GM18499 (cell line): Measurements from ENCODE around the gene SPAST.
"Not testable (repeated sequence)": the region's sequence is repeated elsewhere in the genome, so short reads cannot be mapped to it uniquely, and the experiment has no call there.

ENCODE experiments used
- ATAC-seq: cut with Tn5 transposase; IDR thresholded peaks from one replicate; pipeline ENCODE4 v1.9.1; 2021; ENCODE audit warnings: moderate number of reproducible peaks; ENCODE audit not compliant: insufficient read depth, unreplicated experiment

The SPAST gene, protein sequence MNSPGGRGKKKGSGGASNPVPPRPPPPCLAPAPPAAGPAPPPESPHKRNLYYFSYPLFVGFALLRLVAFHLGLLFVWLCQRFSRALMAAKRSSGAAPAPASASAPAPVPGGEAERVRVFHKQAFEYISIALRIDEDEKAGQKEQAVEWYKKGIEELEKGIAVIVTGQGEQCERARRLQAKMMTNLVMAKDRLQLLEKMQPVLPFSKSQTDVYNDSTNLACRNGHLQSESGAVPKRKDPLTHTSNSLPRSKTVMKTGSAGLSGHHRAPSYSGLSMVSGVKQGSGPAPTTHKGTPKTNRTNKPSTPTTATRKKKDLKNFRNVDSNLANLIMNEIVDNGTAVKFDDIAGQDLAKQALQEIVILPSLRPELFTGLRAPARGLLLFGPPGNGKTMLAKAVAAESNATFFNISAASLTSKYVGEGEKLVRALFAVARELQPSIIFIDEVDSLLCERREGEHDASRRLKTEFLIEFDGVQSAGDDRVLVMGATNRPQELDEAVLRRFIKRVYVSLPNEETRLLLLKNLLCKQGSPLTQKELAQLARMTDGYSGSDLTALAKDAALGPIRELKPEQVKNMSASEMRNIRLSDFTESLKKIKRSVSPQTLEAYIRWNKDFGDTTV

DNA sequence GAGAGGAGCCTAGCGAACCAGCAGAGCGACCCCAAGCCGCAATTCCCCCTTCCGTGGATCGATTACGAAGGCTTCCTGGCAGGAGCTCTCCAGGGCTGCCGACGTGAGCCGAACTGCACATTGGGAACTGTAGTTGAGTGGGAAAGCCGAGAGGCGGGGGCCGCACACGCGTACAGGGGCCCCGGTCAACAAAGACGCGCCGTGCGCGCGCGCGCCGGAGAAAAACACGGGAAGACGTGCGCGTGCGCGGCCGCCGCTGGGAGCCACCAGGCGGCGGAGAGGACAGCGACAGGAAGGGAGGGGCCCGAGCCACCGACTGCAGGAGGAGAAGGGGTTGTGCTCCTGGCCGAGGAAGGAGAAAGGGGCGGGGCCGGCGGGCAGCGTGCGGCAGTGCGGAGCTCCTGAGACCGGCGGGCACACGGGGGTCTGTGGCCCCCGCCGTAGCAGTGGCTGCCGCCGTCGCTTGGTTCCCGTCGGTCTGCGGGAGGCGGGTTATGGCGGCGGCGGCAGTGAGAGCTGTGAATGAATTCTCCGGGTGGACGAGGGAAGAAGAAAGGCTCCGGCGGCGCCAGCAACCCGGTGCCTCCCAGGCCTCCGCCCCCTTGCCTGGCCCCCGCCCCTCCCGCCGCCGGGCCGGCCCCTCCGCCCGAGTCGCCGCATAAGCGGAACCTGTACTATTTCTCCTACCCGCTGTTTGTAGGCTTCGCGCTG, at the start of gene SPAST:
SPAST (plus strand) TSS at position 247 of the 711 bp plus-strand sequence; CDS start at position 523, 276 bp downstream.
- ATAC-seq, result peak; percentile 84

DNA sequence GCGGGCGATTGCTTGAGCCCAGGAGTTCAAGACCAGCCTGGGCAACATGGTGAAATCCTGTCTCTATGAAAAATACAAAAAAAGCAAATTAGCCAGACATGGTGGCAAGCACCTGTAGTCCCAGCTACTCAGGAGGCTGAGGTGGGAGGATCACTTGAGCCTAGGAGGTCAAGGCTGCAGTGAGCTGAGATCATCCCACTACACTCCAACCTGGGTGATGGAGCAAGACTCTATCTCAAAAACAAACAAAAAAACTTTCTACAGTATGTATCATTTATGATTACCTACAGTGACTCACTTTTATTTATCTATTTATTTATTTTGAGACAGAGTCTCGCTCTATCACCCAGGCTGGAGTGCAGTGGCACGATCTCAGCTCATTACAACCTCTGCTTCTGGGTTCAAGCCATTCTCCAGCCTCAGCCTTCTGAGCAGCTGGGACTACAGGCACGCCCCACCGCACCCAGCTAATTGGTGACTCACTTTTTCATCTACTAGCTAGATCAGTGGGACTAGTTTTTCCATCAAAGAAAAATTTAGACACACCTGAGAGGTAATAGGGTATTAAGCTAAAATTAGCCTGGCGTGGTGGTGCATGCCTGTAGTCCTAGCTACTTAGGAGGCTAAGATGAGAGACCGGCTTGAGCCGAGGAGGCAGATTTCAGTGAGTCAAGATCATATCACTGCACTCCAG, 44.4 kb upstream of the SPAST start:
- ATAC-seq, result not testable (repeated sequence)

DNA sequence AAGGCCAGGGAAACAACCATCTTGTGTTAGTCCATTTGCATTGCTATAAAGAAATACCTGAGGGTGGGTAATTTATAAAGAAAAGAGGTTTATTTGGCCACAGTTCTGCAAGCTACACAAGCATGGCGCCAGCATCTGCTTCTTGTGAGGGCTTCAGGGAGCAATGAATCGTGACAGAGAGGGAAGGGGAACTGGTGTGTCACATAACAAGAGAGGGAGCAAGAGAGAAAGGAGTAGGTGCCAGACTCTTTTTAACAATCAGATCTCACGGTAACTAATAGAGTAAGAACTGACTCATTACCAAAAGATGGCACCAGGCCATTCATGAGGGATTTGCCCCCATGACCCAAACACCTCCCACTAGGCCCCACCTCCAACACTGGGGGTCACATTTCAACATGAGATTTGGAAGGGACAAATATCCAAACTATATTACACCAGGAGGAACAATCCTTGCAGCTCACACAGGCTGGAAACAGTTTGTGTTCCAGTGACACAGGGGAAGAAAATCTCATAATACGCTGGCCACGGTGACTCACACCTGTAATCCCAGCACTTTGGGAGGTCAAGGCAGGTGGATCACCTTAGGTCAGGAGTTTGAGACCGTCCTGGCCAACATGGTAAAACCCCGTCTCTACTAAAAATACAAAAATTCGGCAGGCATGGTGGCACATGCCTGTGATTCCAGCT, 29.0 kb upstream of the SPAST start:
- not testable (repeated sequence) for ATAC-seq

DNA sequence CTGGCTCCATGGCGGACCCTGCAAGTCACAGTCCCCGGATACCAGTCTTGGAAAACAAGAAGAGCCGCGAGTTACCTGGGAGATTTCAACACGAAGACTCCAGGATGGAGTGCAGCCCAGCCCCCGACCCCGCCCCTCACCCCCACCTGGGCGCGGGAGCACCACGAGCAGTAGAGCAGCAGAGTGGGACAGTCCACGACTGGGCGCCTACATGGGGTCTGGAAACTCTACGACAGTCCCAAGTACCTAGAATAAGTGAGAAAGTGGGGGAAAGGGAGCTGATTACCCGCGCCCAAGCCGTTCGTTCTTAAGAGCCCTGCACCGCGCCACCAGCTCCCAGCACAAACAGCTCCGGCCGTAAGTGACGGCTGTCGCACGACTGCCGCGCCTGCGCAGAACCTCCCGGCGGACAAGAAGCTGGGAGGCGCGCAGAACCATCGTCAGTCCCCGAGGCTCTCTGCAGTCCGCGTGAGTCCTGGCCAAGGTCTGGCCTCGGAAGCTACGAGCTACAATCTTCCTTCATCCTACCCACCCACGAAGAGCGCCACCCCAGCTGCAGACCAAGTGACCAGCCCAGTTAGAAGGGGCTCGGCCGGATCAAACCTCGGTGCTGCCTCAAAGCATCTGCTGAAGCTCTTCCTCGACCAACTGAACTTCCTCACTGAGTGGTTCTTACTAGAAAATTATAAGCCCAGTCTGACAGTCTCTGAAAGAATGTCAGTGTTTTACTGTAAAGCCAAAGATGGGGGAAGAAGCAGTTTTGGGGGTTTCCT, 23.7 kb upstream of the SPAST start, which contains the start of gene DPY30:
DPY30 (minus strand) TSS at position 359 of the 773 bp plus-strand sequence; CDS start at position 10, 349 bp downstream.
- peak; percentile 72 for ATAC-seq

DNA sequence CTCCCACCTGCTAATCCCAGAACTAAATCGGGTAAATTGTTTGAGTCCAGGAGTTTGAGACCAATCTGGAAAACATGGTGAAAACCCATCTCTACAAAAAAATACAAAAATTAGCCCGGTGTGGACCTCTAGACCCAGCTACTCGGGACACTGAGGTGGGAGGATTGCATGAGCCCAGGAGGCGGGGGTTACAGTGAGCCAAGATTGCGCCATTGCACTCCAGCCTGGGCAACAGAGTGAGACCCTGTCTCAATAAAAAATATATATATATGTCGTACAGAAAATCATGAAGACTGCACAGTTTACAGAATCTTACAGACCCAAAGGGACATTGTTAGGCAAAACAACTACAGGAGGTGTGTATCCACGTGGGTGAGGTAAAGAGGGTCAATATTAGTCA, 19.8 kb upstream of the SPAST start:
- ATAC-seq, result no peak

DNA sequence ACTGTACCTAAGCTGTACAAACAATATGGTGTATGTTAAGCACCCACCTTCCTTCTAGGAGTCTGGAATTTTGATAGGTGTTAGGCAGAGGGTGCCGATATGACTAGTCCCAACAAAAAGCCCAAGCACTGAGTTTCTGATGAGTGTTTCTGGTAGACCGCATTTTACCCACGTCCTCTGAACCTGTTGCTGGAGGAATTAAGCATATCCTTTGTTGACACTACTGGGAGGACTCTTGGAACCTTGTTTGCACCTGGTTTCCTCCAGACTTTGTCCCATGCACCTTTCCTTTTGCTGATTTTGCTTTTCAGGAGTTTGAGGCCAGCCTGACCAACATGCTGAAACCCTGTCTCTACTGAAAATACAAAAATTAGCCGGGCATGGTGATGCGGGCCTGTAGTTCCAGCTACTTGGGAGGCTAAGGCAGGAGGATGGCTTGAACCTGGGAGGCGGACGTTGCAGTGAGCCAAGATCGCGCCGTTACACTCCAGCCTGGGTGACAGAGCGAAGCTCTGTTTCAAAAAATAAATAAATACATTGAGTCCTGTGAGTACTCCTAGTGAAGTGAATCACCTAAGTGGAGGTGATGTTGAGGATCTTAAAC, 11.4 kb upstream of the SPAST start:
- ATAC-seq, result no peak

DNA sequence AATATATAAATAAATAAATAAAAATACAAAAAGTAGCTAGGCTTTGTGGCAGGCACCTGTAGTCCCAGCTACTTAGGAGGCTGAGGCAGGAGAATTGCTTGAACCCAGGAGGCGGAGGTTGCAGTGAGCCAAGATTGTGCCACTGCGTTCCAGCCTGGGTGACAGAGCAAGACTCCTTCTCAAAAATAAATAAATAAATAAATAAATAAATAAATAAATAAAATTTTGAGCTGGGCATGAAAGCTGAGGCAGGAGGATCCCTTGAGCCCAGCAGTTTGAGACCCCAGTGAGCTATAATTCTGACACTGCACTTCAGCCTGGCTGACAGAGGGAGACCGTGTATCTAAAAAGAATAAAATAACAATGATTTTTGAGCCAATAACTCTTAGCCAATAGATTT, 8.8 kb upstream of the SPAST start:
- not testable (repeated sequence) for ATAC-seq

DNA sequence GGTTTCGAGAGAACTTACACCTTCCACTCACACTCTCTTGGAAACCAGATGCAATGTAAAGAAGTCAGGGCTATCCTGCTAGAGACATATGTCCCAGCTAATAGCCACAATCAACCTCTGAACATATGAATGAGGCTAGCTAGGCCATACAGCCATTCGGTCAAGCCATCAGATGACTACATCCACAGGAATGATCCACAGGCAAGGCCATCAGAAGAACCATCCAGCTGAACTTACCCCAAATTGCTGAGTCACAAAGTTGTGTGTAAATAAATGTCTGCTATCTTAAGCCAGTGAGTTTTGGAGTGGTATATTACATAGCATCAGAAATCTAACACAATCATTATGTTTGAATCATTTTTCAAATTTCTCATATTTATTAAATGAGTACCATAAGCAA, 5.2 kb upstream of the SPAST start:
- no peak for ATAC-seq

DNA sequence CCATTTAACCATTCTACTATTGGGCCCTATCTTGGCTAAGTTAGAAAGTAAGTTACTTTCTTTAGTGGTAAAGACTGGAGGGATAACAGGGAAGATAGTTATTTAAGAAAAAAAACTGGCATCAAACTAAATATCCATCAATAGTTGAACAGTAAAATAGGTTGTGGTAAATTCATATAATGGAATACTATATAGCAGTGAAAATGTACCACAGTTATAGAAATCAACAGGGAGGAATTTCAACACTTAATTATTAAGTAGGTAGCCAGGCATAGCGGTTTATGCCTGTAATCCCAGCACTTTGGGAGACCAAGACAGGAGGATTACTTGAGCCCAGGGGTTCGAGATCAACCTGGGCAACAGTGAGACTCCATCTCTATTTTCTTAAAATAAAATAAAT, 3.1 kb upstream of the SPAST start:
- no peak for ATAC-seq

DNA sequence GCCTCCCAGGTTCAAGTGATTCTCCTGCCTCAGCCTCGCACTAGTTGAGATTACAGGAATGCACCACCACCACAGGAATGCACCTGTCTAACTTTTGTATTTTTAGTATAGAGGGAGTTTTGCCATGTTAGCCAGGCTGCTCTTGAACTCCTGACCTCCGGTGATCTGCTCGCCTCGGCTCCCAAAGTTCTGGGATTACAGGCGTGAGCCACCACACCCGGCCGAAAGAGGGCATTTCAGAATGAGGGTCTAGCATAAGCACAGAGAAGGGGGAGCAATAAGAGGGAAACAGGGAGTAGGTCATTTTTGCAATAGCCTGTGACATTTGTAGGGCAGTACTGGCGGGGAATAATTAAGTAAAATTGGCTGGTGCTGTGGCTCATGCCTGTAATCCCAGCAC, 1.9 kb upstream of the SPAST start:
- ATAC-seq, result no peak

DNA sequence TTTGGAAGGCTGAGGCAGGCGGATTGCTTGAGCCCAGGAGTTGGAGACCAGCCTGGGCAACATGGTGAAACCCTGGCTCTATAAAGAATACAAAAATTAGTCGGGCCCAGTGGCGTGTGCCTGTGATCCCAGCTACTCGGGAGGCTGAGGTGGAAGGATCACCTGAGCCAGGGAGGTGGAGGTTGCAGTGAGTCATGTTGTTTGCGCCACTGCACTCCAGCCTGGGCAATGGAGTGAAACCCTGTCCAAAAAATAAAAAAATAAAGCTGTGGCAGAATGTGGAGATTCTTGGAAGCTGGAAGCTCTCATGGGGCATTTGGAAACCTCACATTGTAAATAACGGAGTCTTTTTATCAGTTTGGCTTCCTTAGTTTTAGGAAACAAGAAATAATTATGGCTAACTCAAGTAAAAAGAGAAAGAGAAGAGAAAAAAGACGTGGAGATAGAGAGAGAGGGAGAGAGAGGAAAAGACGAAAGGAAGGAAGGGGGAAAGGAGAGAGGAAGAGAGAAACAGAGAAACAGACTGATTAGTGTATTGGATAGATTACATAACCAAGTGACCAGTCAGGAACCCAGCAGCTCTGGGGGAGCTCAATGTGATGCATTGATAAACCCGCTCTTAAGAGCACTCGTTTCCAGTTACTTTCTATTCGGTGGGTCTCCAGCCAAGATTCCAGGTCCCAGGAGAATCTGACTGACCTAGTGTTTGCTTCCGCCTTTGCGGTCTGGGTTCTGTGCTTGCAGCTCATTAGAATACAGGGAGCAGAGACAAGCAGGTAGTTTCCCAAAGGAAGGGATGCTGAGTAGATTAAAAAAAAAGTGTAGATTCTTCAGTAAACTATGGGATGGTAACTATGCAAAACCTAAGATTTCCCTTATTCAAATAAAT, 1.1 kb upstream of the SPAST start:
- no peak for ATAC-seq

DNA sequence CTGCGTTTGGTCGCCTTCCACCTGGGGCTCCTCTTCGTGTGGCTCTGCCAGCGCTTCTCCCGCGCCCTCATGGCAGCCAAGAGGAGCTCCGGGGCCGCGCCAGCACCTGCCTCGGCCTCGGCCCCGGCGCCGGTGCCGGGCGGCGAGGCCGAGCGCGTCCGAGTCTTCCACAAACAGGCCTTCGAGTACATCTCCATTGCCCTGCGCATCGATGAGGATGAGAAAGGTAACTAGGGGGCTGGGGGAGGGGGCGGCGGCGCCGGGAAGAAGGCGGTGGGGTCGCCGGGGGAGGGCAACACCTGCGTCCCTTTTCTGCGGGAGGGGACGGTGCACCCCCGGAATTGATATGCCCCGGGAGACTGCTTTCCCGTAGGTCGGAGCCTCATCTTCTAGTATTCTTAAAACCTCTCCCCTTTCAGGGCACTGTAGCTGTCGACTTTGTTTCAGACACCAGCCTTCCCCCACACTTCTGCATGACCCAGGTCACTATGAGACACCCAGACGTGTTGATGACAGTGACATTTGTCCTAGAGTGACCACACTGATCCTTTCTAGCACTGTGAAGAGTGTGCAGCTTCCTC, 755 bp downstream of the SPAST start:
- peak; percentile 2 for ATAC-seq

DNA sequence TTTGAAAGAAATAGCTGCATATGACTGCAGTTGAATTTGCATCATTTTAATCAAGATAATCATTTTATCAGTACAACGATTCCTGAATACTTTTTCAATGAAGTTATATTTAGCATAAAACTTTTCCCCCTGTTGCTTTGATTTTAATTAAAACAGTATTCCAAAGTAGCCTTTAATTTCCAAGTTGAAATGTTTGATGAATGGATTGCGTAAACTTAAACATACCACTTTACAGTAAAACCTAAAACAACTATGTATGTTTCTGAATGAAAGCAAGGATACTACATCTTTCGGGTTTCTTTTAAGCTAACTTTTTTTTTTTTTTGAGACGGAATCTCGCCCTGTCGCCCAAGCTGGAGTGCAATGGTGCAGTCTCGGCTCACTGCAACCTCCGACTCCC, 1.4 kb downstream of the SPAST start:
- no peak for ATAC-seq

DNA sequence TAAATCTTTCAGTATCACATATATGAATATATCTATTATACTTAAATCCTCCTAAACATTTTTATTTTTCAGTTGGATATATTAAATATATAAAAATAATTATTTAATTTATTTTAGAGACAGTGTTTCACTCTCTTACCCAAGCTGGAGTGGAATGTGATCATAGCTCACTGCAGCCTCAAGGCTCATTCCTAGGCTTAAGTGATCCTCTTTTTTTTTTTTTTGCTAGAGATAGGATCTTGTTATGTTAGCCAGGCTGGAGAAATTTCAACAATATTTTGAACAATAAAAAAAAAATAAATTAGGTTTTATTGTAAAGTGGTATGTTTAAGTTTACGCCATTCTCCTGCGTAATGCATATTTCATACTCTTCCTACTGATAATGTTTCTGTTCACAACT, 4.2 kb downstream of the SPAST start:
- ATAC-seq, result no peak

DNA sequence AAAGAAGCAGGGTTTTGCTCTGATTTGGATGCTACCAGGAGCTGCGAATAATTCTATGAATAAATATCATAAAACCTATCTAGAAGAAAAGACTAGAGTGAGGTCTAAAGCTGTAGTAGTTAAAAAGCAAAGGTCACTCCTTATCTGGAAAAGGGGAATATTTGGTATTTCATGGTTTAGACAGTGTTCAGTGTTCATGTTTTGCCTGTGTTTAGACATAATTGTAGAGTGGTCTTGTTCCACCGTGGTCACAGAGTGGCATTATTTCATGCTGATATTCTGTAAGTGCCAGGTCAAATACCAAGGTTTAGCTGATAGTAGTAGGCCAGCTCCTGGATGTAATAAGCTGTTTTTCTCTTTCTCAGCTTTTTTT, 10.8 kb downstream of the SPAST start:
- ATAC-seq, result no peak

DNA sequence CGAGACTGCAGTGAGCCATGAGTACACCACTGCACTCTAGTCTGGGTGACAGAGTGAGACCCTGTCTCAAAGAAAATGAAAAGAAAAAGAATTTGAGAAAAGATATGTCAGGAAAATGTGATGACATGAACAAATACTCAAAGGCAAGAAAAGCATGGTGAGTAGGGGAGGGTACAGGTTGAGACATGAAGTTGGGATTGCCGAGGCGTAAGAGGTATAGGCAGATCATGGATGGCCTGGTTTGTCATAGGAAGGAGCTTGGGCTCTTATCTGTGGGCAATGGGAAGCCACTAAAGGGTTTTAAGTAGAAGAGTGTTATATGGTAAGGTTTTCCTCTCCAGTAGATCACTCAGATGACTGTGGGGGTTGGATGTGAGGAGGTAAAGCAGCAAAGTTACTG, 32.3 kb downstream of the SPAST start:
- ATAC-seq, result no peak

DNA sequence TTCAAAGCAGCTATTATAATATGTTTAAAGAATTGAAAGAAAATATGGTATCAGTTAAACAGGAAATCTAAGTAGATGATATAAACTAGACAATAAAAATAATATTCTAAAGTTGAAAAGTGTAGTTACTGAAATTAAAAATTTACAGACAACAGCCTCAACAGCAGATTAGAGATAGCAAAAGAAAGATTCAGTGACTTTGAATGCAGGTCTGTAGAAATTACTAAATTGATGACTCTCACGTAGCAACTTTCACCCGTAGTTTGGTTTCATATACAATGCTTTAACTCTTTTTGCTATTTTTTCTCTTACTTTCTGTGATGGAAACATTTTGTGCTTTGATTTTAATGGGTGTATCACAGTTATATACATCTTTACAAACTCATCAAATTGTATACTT, 44.8 kb downstream of the SPAST start:
- no peak for ATAC-seq

DNA sequence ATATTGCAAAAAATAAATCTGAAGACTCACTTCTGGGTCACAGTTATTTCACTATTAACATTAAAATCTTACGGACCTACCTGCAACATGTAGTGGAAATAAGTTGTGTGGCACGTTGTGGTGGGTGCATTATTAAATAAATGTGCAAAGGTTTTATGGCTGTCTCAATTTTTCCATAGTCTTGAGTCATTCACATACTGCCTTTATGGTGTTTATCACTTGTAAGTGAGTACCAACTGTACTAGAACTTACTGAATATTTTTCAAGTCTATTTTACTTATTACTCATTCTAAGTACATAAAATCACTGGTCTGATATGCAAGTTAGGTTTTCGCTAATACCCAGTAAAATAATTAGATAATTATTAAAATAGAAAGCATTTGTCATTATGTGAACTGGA, 54.7 kb downstream of the SPAST start:
- ATAC-seq, result no peak
